ENCODE results near the gene ERCC2.

Gene ERCC2

GRCh38 chr19:45404557-45405434 lies 34.4 kb upstream of the ERCC2 start, which contains the start of gene PPP1R13L:
TSS of gene PPP1R13L (minus strand) at chr19:45405069. CDS start at chr19:45398318, 6,751 bp downstream.
- DNase-seq (ENCODE audit: low read depth): peak; percentile 98
- peak within 1 kb of the TSS; percentile 100 for H3K4me3 ChIP-seq (ENCODE audit: low read length)
- TF ChIP-seq CTCF (IDR thresholded peaks at IDR 0.05; ENCODE audit: insufficient read depth, low read depth, low read length, missing control alignments): no peak

- peak; percentile 70 for TF ChIP-seq CTCF (IDR thresholded peaks at IDR 0.05; ENCODE audit: insufficient read depth, low read depth, low read length, missing control alignments)
- DNase-seq (ENCODE audit: low read depth): peak; percentile 79
- H3K4me3 ChIP-seq (ENCODE audit: low read length): peak overlapping the region; percentile 100
Measured at GRCh38 chr19:45403781-45404556, 33.6 kb upstream of the ERCC2 start.

- no peak for TF ChIP-seq CTCF (IDR thresholded peaks at IDR 0.05; ENCODE audit: insufficient read depth, low read depth, low read length, missing control alignments)
- DNase-seq (ENCODE audit: low read depth): no peak
- H3K4me3 ChIP-seq (ENCODE audit: low read length): peak overlapping the region; percentile 100
Measured at GRCh38 chr19:45403272-45403671, 32.9 kb upstream of the ERCC2 start.

- TF ChIP-seq CTCF (IDR thresholded peaks at IDR 0.05; ENCODE audit: insufficient read depth, low read depth, low read length, missing control alignments): peak; percentile 57
- peak overlapping the region; percentile 100 for H3K4me3 ChIP-seq (ENCODE audit: low read length)
- DNase-seq (ENCODE audit: low read depth): peak; percentile 90
Measured at GRCh38 chr19:45402298-45403061, 32.1 kb upstream of the ERCC2 start.

GRCh38 chr19:45401815-45402214 lies 31.4 kb upstream of the ERCC2 start:
- H3K4me3 ChIP-seq (ENCODE audit: low read length): peak overlapping the region; percentile 100
- TF ChIP-seq CTCF (IDR thresholded peaks at IDR 0.05; ENCODE audit: insufficient read depth, low read depth, low read length, missing control alignments): no peak
- DNase-seq (ENCODE audit: low read depth): no peak

- peak overlapping the region; percentile 7 for H3K4me3 ChIP-seq (ENCODE audit: low read length)
- no peak for TF ChIP-seq CTCF (IDR thresholded peaks at IDR 0.05; ENCODE audit: insufficient read depth, low read depth, low read length, missing control alignments)
- peak; percentile 99 for DNase-seq (ENCODE audit: low read depth)
Measured at GRCh38 chr19:45400192-45400591, 29.8 kb upstream of the ERCC2 start.
